HG02610 (cell line): ENCODE measurements around the gene EFCAB11.

Experiments
- ATAC-seq: cut with Tn5 transposase; IDR thresholded peaks from one replicate; pipeline ENCODE4 v1.9.1; 2021; ENCODE audit warnings: mild to moderate bottlenecking, moderate library complexity; ENCODE audit not compliant: unreplicated experiment

Gene EFCAB11

DNA sequence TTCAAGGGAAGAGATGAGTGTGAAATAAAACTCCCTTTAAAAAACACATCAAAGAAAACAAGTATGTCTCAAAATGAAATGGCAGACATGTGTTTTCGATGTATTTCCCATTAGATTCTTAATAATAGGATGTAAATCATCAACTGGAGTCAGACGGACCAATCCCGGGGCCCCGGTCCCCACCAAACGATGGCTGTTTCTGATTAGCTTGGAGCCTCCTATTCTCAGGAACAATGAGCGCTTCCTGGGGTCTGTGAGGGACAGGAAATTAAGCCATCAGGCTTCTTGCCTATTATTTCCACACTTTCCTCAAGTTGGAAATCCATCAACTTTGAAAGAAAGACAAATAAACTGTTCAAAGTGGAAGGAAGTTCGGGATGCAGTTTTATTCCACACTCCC, 179.4 kb downstream of the EFCAB11 start:
- no peak for ATAC-seq

DNA sequence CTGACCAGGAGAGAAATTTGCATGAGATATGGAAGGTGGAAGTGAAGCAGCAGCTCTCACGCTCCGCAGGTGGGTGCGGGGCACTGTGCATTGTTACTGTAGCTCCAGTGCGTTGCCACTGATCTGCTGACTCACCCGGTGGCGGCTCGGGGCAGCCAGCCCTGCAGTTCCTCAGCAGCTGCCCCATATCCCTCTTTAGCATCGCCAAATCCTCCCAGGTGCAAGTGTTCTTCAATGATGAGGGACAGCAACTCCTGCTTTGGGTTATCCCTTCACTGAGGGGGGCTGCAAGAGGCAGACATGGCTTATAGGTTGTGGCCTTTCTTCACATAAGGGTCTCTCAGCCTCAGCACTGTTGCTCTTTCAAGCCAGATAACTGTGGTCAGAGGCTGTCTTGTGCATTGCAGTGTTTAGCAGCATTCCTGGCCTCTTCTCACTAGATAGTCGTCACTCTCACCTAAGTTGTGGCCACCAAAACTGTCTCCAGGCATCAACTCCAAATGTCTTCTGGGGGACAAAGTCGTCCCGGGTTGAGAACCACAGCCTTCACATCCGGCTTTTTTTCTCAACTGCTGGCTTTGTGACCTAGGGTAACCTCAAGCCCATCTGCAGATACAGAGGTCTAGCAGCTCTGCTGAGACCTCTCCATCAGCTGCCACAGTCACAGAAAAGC, 180.8 kb downstream of the EFCAB11 start:
- peak; percentile 86 for ATAC-seq

DNA sequence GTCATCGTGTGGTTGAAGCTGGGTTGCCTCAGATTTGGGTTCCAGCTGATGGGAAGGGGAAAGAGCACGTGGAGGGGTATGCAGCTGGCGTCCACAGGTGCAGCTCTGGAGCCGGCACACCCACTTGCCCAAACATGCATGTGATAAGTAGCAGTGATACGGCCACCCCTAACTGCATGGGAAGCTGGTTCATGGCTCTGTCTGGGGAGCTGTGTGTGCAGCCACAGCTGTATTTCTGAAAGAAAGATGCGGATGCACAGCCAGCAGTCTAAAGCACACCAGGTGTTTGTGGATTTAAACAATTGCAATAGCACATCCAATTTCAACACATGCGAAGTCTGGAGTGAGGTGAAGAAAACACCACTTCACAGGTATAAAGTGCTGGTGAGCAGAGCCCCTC, 181.4 kb downstream of the EFCAB11 start:
- peak; percentile 34 for ATAC-seq

GRCh38 chr14:89771251-89771650, 183.3 kb downstream of the EFCAB11 start:
- ATAC-seq, result no peak

DNA sequence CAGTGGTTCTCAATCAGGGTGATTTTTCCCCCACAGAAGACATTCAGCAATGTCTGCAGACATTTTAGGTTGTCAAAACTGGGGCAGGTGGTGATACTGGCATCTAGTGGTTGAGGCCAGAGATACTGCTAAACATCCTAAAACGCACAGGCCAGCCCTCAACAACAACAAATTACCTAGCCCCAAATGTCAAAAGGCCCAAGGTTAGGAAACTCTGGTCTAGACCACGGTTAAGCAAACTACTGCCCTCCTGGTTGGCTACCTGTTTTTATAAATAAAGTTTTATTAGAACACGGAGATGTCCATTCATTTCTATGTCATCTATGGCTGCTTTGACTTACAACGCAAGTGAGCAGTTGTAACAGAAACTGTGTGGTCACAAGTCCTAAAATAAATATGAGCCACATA, 186.7 kb downstream of the EFCAB11 start:
- ATAC-seq, result peak; percentile 70

GRCh38 chr14:89767131-89767530, 187.4 kb downstream of the EFCAB11 start:
- ATAC-seq, result no peak

DNA sequence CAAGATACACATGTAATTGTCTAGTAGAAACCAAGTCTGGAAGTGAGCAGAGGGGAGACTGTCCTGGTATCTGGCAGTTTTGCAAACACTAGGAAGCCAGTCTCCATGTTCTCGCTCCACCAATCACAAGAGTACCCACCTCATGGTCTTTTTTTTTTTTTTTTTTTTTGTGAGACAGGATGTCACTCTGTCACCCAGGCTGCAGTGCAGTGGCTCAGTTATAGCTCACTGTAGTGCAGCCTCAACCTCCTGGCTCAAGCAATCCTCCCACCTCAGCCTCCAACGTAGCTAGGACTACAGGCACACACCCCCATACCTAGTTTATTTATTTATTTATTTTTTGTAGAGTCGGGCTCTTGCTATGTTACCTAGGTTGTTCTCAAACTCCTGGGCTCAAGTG, 189.2 kb downstream of the EFCAB11 start:
- no peak for ATAC-seq

DNA sequence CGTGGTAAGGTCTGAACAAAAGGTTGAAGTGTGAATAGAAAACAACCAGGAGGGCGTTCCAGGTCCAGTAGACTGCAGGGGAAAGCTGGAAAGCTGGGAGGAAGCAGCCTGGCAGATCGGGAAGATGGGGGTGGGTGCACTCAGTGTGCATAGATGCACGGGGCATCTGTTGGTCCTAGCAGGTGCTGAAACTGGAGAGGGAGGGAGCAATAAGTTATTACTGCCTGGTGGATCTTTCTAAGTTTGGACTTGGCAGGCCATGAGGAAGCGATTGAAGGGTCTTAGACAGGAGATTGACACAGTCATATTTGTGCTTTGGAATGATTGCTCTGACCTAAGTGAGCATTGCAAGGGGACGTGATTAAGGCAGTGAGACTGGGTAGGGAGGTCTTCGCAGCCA, 194.4 kb downstream of the EFCAB11 start:
- no peak for ATAC-seq

GRCh38 chr14:89757313-89757939, 197.1 kb downstream of the EFCAB11 start:
- ATAC-seq, result no peak

- ATAC-seq, result no peak
These were observed 198.7 kb downstream of the EFCAB11 start for GRCh38 chr14:89755816-89756215.

DNA sequence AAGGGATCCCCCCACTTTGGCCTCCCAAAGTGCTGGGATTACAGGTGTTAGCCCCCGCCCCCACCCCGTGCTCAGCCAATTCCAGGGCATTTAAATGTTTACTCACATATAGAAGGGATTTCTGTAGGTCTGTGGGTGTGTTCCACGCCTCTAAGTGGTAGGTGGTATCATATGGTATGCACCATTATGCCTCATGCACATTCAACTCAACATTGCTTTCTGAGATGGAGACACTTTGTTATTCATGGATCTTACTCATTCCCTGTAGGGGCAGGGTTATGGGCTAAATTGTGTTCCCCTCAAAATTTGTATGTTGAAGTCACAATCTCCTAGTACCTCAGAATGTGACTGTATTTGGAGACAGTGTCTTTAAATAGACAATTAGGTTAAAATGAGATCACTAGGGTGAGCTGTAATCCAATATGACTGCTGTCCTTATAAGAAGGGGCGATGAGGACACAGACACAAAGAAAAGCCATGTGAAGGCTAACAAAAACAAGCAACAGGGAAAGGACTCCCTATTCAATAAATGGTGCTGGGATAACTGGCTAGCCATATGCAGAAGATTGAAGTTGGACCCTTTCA, 200.6 kb downstream of the EFCAB11 start:
- ATAC-seq, result no peak

GRCh38 chr14:89750908-89751392, 203.6 kb downstream of the EFCAB11 start:
- no peak for ATAC-seq

- ATAC-seq, result no peak
These were observed 204.2 kb downstream of the EFCAB11 start for GRCh38 chr14:89750281-89750755.

DNA sequence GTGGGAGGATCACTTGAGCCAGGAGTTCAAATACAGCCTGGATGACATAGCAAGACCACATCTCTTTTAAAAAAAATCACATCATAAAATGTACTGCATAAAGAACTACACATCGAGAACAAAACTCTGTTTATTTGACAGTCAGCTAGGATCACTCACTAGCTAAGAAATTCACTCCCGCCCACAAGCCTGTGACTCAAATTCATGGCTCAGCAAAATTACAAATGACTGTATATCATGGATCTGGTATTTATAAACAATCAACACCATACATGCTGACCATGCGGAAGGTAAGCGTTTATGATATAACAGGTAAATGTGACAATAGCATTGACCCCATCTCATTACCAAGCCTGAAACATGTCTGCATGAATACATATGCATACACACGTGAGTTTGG, 206.5 kb downstream of the EFCAB11 start:
- ATAC-seq, result no peak

- ATAC-seq, result no peak
These were observed 207.4 kb downstream of the EFCAB11 start for GRCh38 chr14:89747126-89747525.

DNA sequence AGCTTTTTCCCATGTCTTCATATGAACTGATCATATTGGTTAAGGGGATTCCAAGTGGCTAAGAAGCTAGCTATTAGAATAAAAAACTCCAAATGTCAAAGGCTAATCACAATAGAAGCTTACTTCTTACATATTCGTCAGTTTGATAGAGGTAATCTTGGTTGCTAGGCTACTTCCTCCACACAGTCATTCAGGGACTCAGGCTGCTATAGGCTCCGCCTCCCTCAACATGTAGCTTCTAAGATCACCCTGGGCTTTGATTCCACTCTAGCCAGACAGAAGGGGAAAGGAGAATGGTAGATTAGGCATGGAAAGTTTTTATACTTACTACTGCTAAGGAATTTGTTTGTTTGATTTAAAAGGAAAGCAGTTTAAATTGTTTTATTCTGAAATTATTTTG, 207.9 kb downstream of the EFCAB11 start:
- ATAC-seq, result no peak

- ATAC-seq, result no peak
These were observed 208.4 kb downstream of the EFCAB11 start for GRCh38 chr14:89746135-89746534.
